NOMO-1 treated with dmso at 0.1 percent for 144 hours (cell line): ENCODE measurements around the gene KDF1.

ENCODE experiments used
- DNase-seq: peaks from one replicate; lab custom pipeline; 2025; ENCODE audit not compliant: unreplicated experiment; lab: John Stamatoyannopoulos, UW

KDF1 gene

GRCh38 chr1:26959722-26960624 lies at the start of gene KDF1:
Gene KDF1, minus strand, starts transcription at chr1:26960468. Its CDS starts 8,088 bp downstream, at chr1:26952380.
- DNase-seq: no peak

GRCh38 chr1:27009601-27010197 lies 49.4 kb upstream of the KDF1 start:
- DNase-seq: no peak

GRCh38 chr1:27007909-27008582 lies 47.8 kb upstream of the KDF1 start:
- DNase-seq: no peak

- no peak for DNase-seq
Measured at GRCh38 chr1:27006683-27007082, 46.4 kb upstream of the KDF1 start.

- DNase-seq: no peak
Measured at GRCh38 chr1:27005648-27006496, 45.6 kb upstream of the KDF1 start.

- DNase-seq: no peak
Measured at GRCh38 chr1:27005166-27005530, 44.9 kb upstream of the KDF1 start.

GRCh38 chr1:27004471-27005165 lies 44.4 kb upstream of the KDF1 start:
- no peak for DNase-seq

GRCh38 chr1:27003745-27004470 lies 43.6 kb upstream of the KDF1 start:
- no peak for DNase-seq

- peak; percentile 87 for DNase-seq
Measured at GRCh38 chr1:27001570-27002360, 41.5 kb upstream of the KDF1 start.

- DNase-seq: no peak
Measured at GRCh38 chr1:27000817-27001460, 40.7 kb upstream of the KDF1 start.

GRCh38 chr1:27000090-27000816 lies 40.0 kb upstream of the KDF1 start:
- DNase-seq: no peak

GRCh38 chr1:26999440-26999987 lies 39.2 kb upstream of the KDF1 start:
- DNase-seq: no peak

- no peak for DNase-seq
Measured at GRCh38 chr1:26998429-26999300, 38.4 kb upstream of the KDF1 start.

- no peak for DNase-seq
Measured at GRCh38 chr1:26996665-26997064, 36.4 kb upstream of the KDF1 start.

GRCh38 chr1:26996024-26996423 lies 35.8 kb upstream of the KDF1 start:
- no peak for DNase-seq

- no peak for DNase-seq
Measured at GRCh38 chr1:26994787-26995517, 34.7 kb upstream of the KDF1 start.
